NT2/D1 (cell line): ENCODE measurements around the gene CDH13.

Experiments used
- DNase-seq: peaks from one replicate; pipeline ENCODE4 v3.0.0-alpha.2; 2011; ENCODE audit warnings: low read depth, low spot score
- H3K27me3 ChIP-seq: 2 replicates; pipeline ENCODE4 v1.6.0; 2011; ENCODE audit warnings: mild to moderate bottlenecking; ENCODE audit not compliant: insufficient read length, insufficient read depth
- H3K36me3 ChIP-seq: 2 replicates; pipeline ENCODE4 v1.6.1; 2011; ENCODE audit warnings: mild to moderate bottlenecking, low read length, mixed read lengths; ENCODE audit not compliant: insufficient read depth, insufficient read length
- H3K4me1 ChIP-seq: 2 replicates; pipeline ENCODE4 v1.5.1; 2011; ENCODE audit not compliant: insufficient read depth, insufficient read length
- H3K4me3 ChIP-seq: 2 replicates; pipeline ENCODE4 v1.5.1; 2011; ENCODE audit warnings: low read depth; ENCODE audit not compliant: insufficient read length
- H3K9ac ChIP-seq: 2 replicates; pipeline ENCODE4 v1.6.0; 2011; ENCODE audit warnings: low read depth; ENCODE audit not compliant: insufficient read length
- H3K9me3 ChIP-seq: 2 replicates; pipeline ENCODE4 v1.5.1; 2011; ENCODE audit warnings: mild to moderate bottlenecking, low read length; ENCODE audit not compliant: insufficient read depth
- SUZ12 ChIP-seq: IDR thresholded peaks from 2 replicates; pipeline ENCODE4 v1.6.1; 2011; ENCODE audit not compliant: insufficient read length, insufficient read depth; ENCODE audit errors: extremely low read depth
- YY1 ChIP-seq: IDR thresholded peaks from 2 replicates; pipeline ENCODE4 v1.6.1; 2011; ENCODE audit not compliant: insufficient read length, insufficient read depth
- ZNF274 ChIP-seq: IDR thresholded peaks from 2 replicates; pipeline ENCODE4 v1.6.1; 2011; ENCODE audit warnings: mild to moderate bottlenecking, low read depth, low read length

CDH13 gene

GRCh38 chr16:82793528-82794245 lies 166.9 kb downstream of the CDH13 start:
- Histone ChIP-seq H3K27me3 (no peaks in the 10 kb centered on the region), H3K9ac (no peak overlapping the region), H3K4me3 (no peak overlapping the region), H3K9me3 (no peaks in the 10 kb centered on the region), H3K4me1 (no peaks in the 10 kb centered on the region), H3K36me3 (peaks cover 18% of the 10 kb centered on the region)
- peak; percentile 32 for DNase-seq
- TF ChIP-seq YY1 = no peak

- no peaks in the 10 kb centered on the region for H3K9me3 ChIP-seq
- H3K27me3 ChIP-seq = no peaks in the 10 kb centered on the region
- peaks cover 17% of the 10 kb centered on the region for H3K36me3 ChIP-seq
- no peak for TF ChIP-seq YY1
- H3K4me1 ChIP-seq = no peaks in the 10 kb centered on the region
- H3K4me3 ChIP-seq = no peak overlapping the region
- no peak overlapping the region for H3K9ac ChIP-seq
- no peak for DNase-seq
Measured at GRCh38 chr16:82796047-82796446, 169.3 kb downstream of the CDH13 start.

DNA sequence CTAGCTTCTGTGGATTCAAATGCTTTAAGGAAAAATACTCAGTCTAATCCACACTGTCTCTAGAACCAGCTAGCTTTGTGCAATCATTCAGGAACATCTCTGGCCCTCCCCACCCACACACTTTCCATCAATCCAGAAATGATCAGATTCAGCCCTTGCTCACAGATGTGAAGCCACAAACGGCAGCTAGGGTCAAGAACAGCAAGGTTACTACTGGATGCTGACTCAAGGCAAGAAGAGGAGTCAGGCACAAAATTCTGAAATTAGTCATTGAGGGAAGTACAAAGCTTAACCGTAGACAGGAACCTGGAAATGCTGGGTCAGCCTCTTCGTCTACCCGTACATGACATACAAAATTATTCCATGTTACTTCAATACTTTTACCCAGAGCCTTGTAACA lies 174.6 kb downstream of the CDH13 start:
- no peak for DNase-seq
- H3K36me3 ChIP-seq = peaks cover 7% of the 10 kb centered on the region
- TF ChIP-seq YY1 = no peak
- no peak for TF ChIP-seq ZNF274
- no peak for TF ChIP-seq SUZ12

GRCh38 chr16:82805866-82806265 lies 179.1 kb downstream of the CDH13 start:
- TF ChIP-seq YY1 (no peak), SUZ12 (no peak), ZNF274 (no peak)
- no peaks in the 10 kb centered on the region for H3K27me3 ChIP-seq
- H3K9ac ChIP-seq = no peak overlapping the region
- H3K9me3 ChIP-seq = no peaks in the 10 kb centered on the region
- H3K36me3 ChIP-seq = no peaks in the 10 kb centered on the region
- H3K4me1 ChIP-seq = no peaks in the 10 kb centered on the region
- H3K4me3 ChIP-seq = no peak overlapping the region
- no peak for DNase-seq

More for the DNA sequence above, 174.6 kb downstream of the CDH13 start:
- Histone ChIP-seq H3K27me3 (no peaks in the 10 kb centered on the region), H3K9ac (no peak overlapping the region), H3K4me1 (no peaks in the 10 kb centered on the region), H3K9me3 (no peaks in the 10 kb centered on the region), H3K4me3 (no peak overlapping the region)

DNA sequence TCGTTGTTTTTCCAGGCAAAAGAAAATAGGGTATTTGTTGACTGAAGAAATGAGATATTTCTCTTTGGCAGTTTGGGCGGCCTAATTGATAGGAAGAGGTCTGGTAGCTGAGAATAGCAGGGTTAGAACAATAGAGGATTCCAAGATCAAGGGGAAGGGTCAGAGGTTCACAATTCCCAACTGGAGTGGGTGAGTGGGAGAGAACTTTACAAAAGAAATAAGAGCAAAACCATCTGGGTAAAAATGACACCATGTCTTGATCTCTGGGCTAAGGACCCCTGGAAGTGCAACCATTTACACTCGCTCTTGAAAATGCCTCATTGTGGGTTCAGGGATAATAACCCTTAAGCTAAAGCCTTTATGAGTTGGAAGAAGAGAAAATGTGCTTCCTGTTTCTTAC lies 180.5 kb downstream of the CDH13 start:
- H3K4me1 ChIP-seq = no peaks in the 10 kb centered on the region

GRCh38 chr16:82808036-82808435 lies 181.3 kb downstream of the CDH13 start:
- Histone ChIP-seq H3K4me1 (no peaks in the 10 kb centered on the region), H3K4me3 (no peak overlapping the region), H3K27me3 (no peaks in the 10 kb centered on the region), H3K36me3 (no peaks in the 10 kb centered on the region), H3K9me3 (no peaks in the 10 kb centered on the region), H3K9ac (no peak overlapping the region)
- TF ChIP-seq YY1 (no peak), ZNF274 (no peak), SUZ12 (no peak)
- DNase-seq = no peak

More for the DNA sequence above, 180.5 kb downstream of the CDH13 start:
- H3K36me3 ChIP-seq = no peaks in the 10 kb centered on the region
- no peaks in the 10 kb centered on the region for H3K27me3 ChIP-seq
- no peaks in the 10 kb centered on the region for H3K9me3 ChIP-seq
- no peak overlapping the region for H3K4me3 ChIP-seq
- DNase-seq = no peak
- no peak overlapping the region for H3K9ac ChIP-seq
- TF ChIP-seq ZNF274 (no peak), YY1 (no peak), SUZ12 (no peak)

DNA sequence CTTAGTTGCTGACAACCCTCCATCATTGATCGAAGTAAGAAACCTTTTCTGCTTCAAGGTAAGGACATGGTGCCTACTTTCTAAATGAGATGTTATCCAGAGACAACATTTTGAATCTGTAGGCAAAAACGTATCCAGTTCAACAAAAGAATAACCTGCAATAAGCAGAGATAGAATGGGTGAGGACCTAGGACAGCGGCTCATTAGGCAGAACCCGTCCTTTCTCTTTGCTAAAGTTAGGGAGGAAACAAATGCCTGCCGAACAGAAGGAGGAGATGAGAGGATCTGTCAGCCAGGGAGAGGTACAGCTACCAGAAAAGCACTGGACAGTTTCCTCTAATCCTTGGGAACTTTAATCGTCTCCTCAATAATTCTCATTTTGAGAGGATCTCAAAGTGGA lies 183.3 kb downstream of the CDH13 start:
- H3K4me1 ChIP-seq = no peaks in the 10 kb centered on the region
- no peaks in the 10 kb centered on the region for H3K27me3 ChIP-seq
- no peak overlapping the region for H3K9ac ChIP-seq
- TF ChIP-seq YY1 (no peak), SUZ12 (no peak), ZNF274 (no peak)
- H3K36me3 ChIP-seq = peaks cover 1% of the 10 kb centered on the region
- H3K9me3 ChIP-seq = no peaks in the 10 kb centered on the region
- H3K4me3 ChIP-seq = no peak overlapping the region
- no peak for DNase-seq

DNA sequence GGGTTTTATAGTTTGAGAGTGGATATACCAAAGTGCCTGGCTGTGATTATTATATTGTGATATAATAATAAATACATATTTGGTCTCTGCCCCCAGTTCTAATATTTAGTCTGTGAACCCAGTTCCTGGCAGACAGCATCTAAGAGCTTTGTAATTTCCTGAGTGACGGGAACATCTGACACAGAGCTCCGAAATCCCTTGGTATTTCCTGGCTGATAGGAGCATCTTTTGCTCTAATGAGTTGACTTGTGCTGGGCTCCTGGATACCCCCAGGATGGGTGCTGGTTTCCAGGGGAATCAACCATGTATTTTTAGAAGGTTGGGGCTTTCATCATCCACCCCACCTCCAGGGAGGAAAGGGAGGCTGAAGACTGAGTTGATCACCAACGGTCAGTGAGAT lies 187.3 kb downstream of the CDH13 start:
- no peak overlapping the region for H3K9ac ChIP-seq
- no peak for DNase-seq
- no peaks in the 10 kb centered on the region for H3K4me1 ChIP-seq
- no peaks in the 10 kb centered on the region for H3K9me3 ChIP-seq
- peaks cover 6% of the 10 kb centered on the region for H3K36me3 ChIP-seq
- no peak for TF ChIP-seq ZNF274
- TF ChIP-seq YY1 = no peak
- TF ChIP-seq SUZ12 = no peak
- H3K27me3 ChIP-seq = no peaks in the 10 kb centered on the region
- no peak overlapping the region for H3K4me3 ChIP-seq
